HG03108 (cell line): ENCODE results near the gene CLDN17.

Experiments
- ATAC-seq: cut with Tn5 transposase; IDR thresholded peaks from one replicate; pipeline ENCODE4 v1.9.1; 2021; ENCODE audit warnings: moderate library complexity; ENCODE audit not compliant: unreplicated experiment

CLDN17 gene

GRCh38 chr21:30166705-30167104, at the start of gene CLDN17:
Gene CLDN17, minus strand, starts transcription at chr21:30166805. Its CDS starts 188 bp downstream, at chr21:30166617.
- ATAC-seq, result no peak

GRCh38 chr21:30216041-30216723, 49.6 kb upstream of the CLDN17 start, which contains the start of gene CLDN8:
Gene CLDN8, minus strand, starts transcription at chr21:30216097. Its CDS starts 172 bp downstream, at chr21:30215925.
- ATAC-seq, result no peak

GRCh38 chr21:30211071-30211470, 44.5 kb upstream of the CLDN17 start:
- no peak for ATAC-seq

- no peak for ATAC-seq
These were observed 43.0 kb upstream of the CLDN17 start for GRCh38 chr21:30209601-30210000.

GRCh38 chr21:30207252-30207579, 40.6 kb upstream of the CLDN17 start:
- no peak for ATAC-seq

GRCh38 chr21:30206551-30207251, 40.1 kb upstream of the CLDN17 start:
- no peak for ATAC-seq

- ATAC-seq, result no peak
These were observed 33.4 kb upstream of the CLDN17 start for GRCh38 chr21:30200000-30200399.

- no peak for ATAC-seq
These were observed 28.2 kb upstream of the CLDN17 start for GRCh38 chr21:30194701-30195299.

GRCh38 chr21:30193201-30193600, 26.6 kb upstream of the CLDN17 start:
- ATAC-seq, result no peak

GRCh38 chr21:30190554-30190953, 23.9 kb upstream of the CLDN17 start:
- no peak for ATAC-seq

- ATAC-seq, result no peak
These were observed 23.2 kb upstream of the CLDN17 start for GRCh38 chr21:30189773-30190172.

- ATAC-seq, result no peak
These were observed 19.6 kb upstream of the CLDN17 start for GRCh38 chr21:30186242-30186641.

GRCh38 chr21:30168086-30168485, 1.5 kb upstream of the CLDN17 start:
- ATAC-seq, result no peak

- no peak for ATAC-seq
These were observed 434 bp downstream of the CLDN17 start for GRCh38 chr21:30166171-30166570.

GRCh38 chr21:30164796-30165195, 1.8 kb downstream of the CLDN17 start:
- ATAC-seq, result no peak

GRCh38 chr21:30153697-30154340, 12.8 kb downstream of the CLDN17 start:
- ATAC-seq, result no peak

- no peak for ATAC-seq
These were observed 13.8 kb downstream of the CLDN17 start for GRCh38 chr21:30152792-30153191.

- ATAC-seq, result no peak
These were observed 17.7 kb downstream of the CLDN17 start for GRCh38 chr21:30148906-30149305.

- ATAC-seq, result no peak
These were observed 19.9 kb downstream of the CLDN17 start for GRCh38 chr21:30146558-30147282.

- ATAC-seq, result no peak
These were observed 28.1 kb downstream of the CLDN17 start for GRCh38 chr21:30138483-30138882.

- ATAC-seq, result no peak
These were observed 37.4 kb downstream of the CLDN17 start for GRCh38 chr21:30129246-30129645.
